ENCODE measurements around the gene DDC.
"Not testable (repeated sequence)": the region's sequence is repeated elsewhere in the genome, so short reads cannot be mapped to it uniquely, and the experiment has no call there.

The DDC gene

DNA sequence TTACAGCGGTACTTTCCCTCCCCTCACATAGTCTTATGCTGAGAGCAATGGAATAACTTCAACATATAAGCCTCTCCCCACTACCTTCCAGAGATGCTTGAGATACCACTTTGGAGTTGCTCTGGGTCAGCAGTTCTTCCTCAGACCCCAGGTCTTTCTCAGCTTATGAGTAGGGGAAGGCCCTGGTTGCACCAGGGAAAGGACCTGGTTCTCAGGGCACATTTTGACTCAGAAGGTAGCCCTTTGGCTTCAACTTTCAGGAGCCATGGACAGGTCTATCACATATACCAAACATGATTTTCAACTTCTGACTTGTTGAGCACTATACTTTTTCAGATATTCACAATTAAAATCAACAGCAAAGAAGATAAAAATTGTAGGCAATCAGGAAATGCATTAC, 103.5 kb downstream of the DDC start:
- TF ChIP-seq, protein P1, sequence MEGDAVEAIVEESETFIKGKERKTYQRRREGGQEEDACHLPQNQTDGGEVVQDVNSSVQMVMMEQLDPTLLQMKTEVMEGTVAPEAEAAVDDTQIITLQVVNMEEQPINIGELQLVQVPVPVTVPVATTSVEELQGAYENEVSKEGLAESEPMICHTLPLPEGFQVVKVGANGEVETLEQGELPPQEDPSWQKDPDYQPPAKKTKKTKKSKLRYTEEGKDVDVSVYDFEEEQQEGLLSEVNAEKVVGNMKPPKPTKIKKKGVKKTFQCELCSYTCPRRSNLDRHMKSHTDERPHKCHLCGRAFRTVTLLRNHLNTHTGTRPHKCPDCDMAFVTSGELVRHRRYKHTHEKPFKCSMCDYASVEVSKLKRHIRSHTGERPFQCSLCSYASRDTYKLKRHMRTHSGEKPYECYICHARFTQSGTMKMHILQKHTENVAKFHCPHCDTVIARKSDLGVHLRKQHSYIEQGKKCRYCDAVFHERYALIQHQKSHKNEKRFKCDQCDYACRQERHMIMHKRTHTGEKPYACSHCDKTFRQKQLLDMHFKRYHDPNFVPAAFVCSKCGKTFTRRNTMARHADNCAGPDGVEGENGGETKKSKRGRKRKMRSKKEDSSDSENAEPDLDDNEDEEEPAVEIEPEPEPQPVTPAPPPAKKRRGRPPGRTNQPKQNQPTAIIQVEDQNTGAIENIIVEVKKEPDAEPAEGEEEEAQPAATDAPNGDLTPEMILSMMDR (IDR thresholded peaks at IDR 0.05; ENCODE audit: low read depth, low read length), result no peak
- in situ Hi-C loops (cut with HindIII; ENCODE audit: low sequenced_read_pairs), result no loop called here

DNA sequence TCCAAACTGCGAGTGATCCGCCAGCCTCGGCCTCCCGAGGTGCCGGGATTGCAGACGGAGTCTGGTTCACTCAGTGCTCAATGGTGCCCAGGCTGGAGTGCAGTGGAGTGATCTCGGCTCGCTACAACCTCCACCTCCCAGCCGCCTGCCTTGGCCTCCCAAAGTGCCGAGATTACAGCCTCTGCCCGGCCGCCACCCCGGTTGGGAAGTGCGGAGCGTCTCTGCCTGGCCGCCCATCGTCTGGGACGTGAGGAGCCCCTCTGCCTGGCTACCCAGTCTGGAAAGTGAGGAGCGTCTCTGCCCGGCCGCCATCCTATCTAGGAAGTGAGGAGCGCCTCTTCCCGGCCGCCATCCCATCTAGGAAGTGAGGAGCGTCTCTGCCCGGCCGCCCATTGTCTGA, 106.0 kb downstream of the DDC start:
- H3K4me3 ChIP-seq (ENCODE audit: low read depth, low read length); DNase-seq (ENCODE audit: low read depth, low spot score); in situ Hi-C loops (cut with HindIII; ENCODE audit: low sequenced_read_pairs): not testable (repeated sequence)

More for the DNA sequence above, 103.5 kb downstream of the DDC start:
- H3K4me3 ChIP-seq (ENCODE audit: low read depth, low read length), result no peak overlapping the region
- DNase-seq (ENCODE audit: low read depth, low spot score), result no peak

DNA sequence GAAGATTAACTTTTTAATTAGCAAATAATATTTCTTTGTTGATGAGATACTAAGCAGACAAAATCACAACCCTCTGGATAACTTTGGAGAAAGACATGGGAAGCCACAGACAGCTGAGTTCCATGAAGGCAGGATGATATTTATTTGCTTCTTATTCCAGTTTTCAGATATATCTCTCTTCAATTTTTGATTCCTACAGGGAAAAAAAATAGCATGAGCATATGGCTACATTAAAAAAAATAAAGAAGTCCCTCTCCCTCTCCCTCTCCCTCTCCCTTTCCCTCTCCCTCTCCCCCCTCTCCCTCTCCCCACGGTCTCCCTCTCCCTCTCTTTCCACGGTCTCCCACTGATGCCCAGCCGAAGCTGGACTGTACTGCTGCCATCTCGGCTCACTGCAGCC, 106.6 kb downstream of the DDC start:
- DNase-seq (ENCODE audit: low read depth, low spot score); in situ Hi-C loops (cut with HindIII; ENCODE audit: low sequenced_read_pairs); H3K4me3 ChIP-seq (ENCODE audit: low read depth, low read length): not testable (repeated sequence)

DNA sequence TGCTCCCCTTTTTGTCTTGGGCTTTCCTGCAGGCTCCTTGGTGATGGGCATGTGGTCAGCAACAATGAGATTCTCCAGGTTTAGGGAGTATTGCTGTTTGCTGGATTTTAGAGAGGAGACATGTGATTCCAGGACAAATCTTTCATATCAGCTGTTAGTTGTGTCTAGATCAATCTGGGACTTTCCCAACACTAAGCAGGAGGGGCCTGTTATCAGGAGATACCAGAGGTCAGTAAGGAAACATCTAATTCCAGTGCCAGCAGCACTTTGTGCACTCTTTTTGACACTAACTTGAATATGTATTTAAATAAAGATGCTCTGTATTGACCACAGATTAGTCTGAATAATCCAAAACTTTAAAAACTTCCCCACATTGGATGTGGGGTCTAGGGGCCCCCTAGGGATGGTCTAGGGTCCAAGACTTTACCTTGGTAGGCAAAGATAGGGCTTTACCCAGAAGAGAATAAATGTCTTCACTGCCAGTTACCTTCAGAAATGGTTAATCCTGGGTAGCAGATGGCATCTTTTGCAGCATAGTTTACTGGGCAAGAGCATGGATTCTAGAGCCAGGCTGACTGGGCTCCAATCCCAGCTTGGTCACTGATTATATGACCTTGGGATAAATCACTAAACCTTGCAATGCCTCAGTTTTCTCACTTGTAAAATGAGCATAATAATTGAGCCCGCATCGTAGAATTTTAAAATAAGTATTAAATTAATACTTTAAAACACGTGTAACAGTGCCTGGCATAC, 108.7 kb downstream of the DDC start:
- TF ChIP-seq, protein P1 (IDR thresholded peaks at IDR 0.05; ENCODE audit: low read depth, low read length), result no peak
- no peak for DNase-seq (ENCODE audit: low read depth, low spot score)
- in situ Hi-C loops (cut with HindIII; ENCODE audit: low sequenced_read_pairs), result no loop called here
- no peak overlapping the region for H3K4me3 ChIP-seq (ENCODE audit: low read depth, low read length)

DNA sequence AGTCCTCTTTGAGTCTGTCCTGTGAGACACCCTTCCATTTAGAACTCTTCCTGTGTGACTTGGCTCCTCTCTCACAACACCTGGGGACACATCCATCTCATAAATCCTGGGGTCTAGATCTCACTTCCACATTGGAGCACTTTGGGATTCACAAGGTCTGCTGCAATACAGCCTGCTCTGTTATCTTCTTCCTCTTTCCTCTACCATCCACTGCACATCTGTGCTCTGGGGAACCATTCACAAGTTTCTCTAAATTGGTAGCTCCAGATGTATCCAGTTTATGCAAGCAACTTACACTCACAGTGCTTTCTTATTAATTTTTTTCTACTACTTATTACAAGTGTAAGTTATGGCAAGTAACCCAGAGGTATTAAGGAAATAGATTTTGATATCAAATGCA, 109.5 kb downstream of the DDC start:
- no peak for DNase-seq (ENCODE audit: low read depth, low spot score)
- in situ Hi-C loops (cut with HindIII; ENCODE audit: low sequenced_read_pairs), result no loop called here
- H3K4me3 ChIP-seq (ENCODE audit: low read depth, low read length), result no peak overlapping the region
- TF ChIP-seq, protein P1 (IDR thresholded peaks at IDR 0.05; ENCODE audit: low read depth, low read length), result no peak

DNA sequence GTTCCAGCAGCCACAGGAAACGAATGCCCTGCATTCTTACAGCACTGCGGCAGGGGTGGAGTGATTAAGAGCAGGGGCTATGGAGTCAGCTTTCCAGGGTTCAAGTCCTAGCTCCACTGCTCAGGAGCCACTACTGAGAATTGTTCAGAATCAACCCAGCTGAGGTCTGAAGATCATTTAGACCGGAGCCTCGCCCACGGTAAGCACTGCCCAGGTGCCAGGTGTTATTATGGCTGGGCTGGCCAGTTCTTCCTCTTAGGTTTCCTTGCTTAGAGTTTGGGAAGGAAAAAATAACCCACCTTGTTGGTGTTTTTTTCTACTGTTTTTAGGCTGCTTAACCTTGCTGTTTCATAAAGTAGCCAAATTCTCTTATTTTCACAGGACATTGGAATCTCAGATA, 110.2 kb downstream of the DDC start:
- in situ Hi-C loops (cut with HindIII; ENCODE audit: low sequenced_read_pairs), result no loop called here
- TF ChIP-seq, protein P1 (IDR thresholded peaks at IDR 0.05; ENCODE audit: low read depth, low read length), result no peak
- no peak for DNase-seq (ENCODE audit: low read depth, low spot score)
- H3K4me3 ChIP-seq (ENCODE audit: low read depth, low read length), result no peak overlapping the region

DNA sequence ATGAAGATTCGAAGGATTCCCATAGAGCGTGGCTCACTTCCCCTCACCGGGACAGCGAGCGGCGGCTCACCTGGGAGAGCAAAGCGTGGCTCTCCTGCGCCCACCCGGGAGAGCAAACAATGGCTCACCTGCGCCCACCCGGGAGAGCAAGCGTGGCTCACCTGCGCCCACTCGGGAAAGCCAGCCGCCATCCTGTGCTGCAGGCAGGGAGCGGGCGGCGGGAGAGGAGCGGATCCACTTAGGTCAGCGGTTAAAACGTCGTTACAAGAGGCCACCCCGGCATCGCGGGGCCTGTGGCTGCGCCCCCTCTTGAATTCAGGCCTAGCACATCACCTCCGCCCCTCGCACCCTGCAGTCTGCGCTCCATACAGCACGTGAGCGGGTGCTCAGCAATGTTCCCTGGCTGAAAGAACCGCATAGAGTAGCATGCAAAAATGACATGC, 114.6 kb downstream of the DDC start:
- TF ChIP-seq, protein P1 (IDR thresholded peaks at IDR 0.05; ENCODE audit: low read depth, low read length), result no peak
- in situ Hi-C loops (cut with HindIII; ENCODE audit: low sequenced_read_pairs), result no loop called here
- peak overlapping the region; percentile 65 for H3K4me3 ChIP-seq (ENCODE audit: low read depth, low read length)
- DNase-seq (ENCODE audit: low read depth, low spot score), result no peak
